Endothelial cell of umbilical vein (primary cell): ENCODE measurements around the gene RBM28. TPM values are rescaled to one million over a fixed set of nuclear protein-coding genes. Genes with fewer than 3 reads are reported as not detected.

Experiments used
- BruUV-seq: library from RNA; stranded (reverse); fragments of 400-500 nt; replicated peaks from 2 replicates; lab custom pipeline; 2021; lab: Mats Ljungman, UMichigan
- CTCF ChIA-PET: fragments of 300-600, 350-600 bp; sonication (Branson Sonifier 250); formaldehyde crosslinking; loops from one replicate; lab custom pipeline; 2021; ENCODE audit warnings: antibody characterized with exemption, inconsistent platforms; lab: Charles Lee
- POLR2A ChIA-PET: fragments of 300-600, 350-600 bp; sonication (Branson Sonifier 250); formaldehyde crosslinking; loops from one replicate; lab custom pipeline; 2021; ENCODE audit warnings: antibody characterized with exemption, inconsistent platforms; lab: Charles Lee
- DNase-seq: peaks from one replicate; pipeline ENCODE4 v3.0.0-alpha.2; 2011; ENCODE audit warnings: low read depth, low spot score
- FAIRE-seq: peaks from 2 replicates; lab custom pipeline; 2011; peaks lifted over from hg19 to GRCh38; lab: Jason Lieb, UNC
- H2AFZ ChIP-seq: 2 replicates; pipeline ENCODE4 v1.6.0; 2012; ENCODE audit warnings: low read depth, low read length, control low read depth, inconsistent platforms
- H3K27ac ChIP-seq: 2 replicates; pipeline ENCODE4 v1.5.1; 2011; ENCODE audit warnings: low read depth, mild to moderate bottlenecking, control low read depth, low read length, moderate library complexity; ENCODE audit not compliant: insufficient read depth
- H3K27me3 ChIP-seq, 2 experiments: 2 replicates each; pipeline versions ENCODE4 v1.6.0 to v1.6.1; 2011; ENCODE audit warnings: low read length in 2 of 2, mixed read lengths in 1 of 2; ENCODE audit not compliant: control insufficient read depth in 2 of 2, insufficient read depth in 2 of 2
- H3K36me3 ChIP-seq, 2 experiments: 2 replicates in 1 of 2; 3 replicates in 1 of 2; pipeline ENCODE4 v1.5.1; 2011; ENCODE audit warnings: low read length in 2 of 2, mild to moderate bottlenecking in 1 of 2, moderate library complexity in 1 of 2; ENCODE audit not compliant: control insufficient read depth in 2 of 2, insufficient read depth in 2 of 2; ENCODE audit errors: extremely low read depth in 1 of 2
- H3K4me1 ChIP-seq: 3 replicates; pipeline ENCODE4 v1.5.1; 2011; ENCODE audit warnings: mild to moderate bottlenecking, low read length; ENCODE audit not compliant: control insufficient read depth, insufficient read depth; ENCODE audit errors: extremely low read depth
- H3K4me2 ChIP-seq: 2 replicates; pipeline ENCODE4 v1.6.1; 2011; ENCODE audit warnings: low read length, control low read depth, mixed read lengths; ENCODE audit not compliant: insufficient read depth
- H3K4me3 ChIP-seq, 3 experiments: fragments of 200-600 bp in 1 of 3; sonication (generic), shearing (Covaris generic) in 1 of 3; replicated peaks in 1 of 3; 2 replicates each; pipeline ENCODE4 v1.5.1; 2011 to 2016; ENCODE audit warnings: control low read depth in 3 of 3, low read length in 3 of 3, mild to moderate bottlenecking in 2 of 3, inconsistent platforms in 1 of 3, low read depth in 1 of 3, moderate library complexity in 1 of 3; ENCODE audit not compliant: insufficient read depth in 1 of 3
- H3K79me2 ChIP-seq: 2 replicates; pipeline ENCODE4 v1.6.0; 2012; ENCODE audit warnings: low read length, inconsistent platforms; ENCODE audit not compliant: control insufficient read depth, insufficient read depth
- H3K9ac ChIP-seq: replicated peaks from 2 replicates; pipeline ENCODE3; 2011; ENCODE audit warnings: low read length, control low read depth; ENCODE audit not compliant: insufficient read depth; ENCODE audit errors: extremely low read depth
- H3K9me1 ChIP-seq: replicated peaks from 3 replicates; pipeline ENCODE4 v1.6.0; 2011; ENCODE audit warnings: mild to moderate bottlenecking, low read length; ENCODE audit not compliant: control insufficient read depth, insufficient read depth; ENCODE audit errors: extremely low read depth
- H3K9me3 ChIP-seq: replicated peaks from 2 replicates; pipeline ENCODE4 v1.5.1; 2012; ENCODE audit warnings: low read length, inconsistent platforms; ENCODE audit not compliant: control insufficient read depth, insufficient read depth
- H4K20me1 ChIP-seq: replicated peaks from 2 replicates; pipeline ENCODE3; 2011; ENCODE audit warnings: mild to moderate bottlenecking, low read length; ENCODE audit not compliant: control insufficient read depth, insufficient read depth; ENCODE audit errors: extremely low read depth
- FOS ChIP-seq: IDR thresholded peaks from 2 replicates; pipeline ENCODE4 v1.6.1; 2011; ENCODE audit warnings: mild to moderate bottlenecking, low read length, moderate library complexity, borderline replicate concordance; ENCODE audit not compliant: insufficient read depth
- JUN ChIP-seq: IDR thresholded peaks from 2 replicates; pipeline ENCODE4 v1.6.1; 2011; ENCODE audit warnings: borderline replicate concordance, low read depth; ENCODE audit not compliant: insufficient read length, insufficient read depth
- MYC ChIP-seq: IDR thresholded peaks from one replicate; pipeline ENCODE4 v1.6.1; 2011; ENCODE audit warnings: mild to moderate bottlenecking, low read depth, low read length
- POLR2AphosphoS5 ChIP-seq: IDR thresholded peaks from 2 replicates; pipeline ENCODE4 v1.6.1; 2012; ENCODE audit warnings: low read depth, mild to moderate bottlenecking, control low read depth, low read length, moderate library complexity; ENCODE audit not compliant: insufficient read depth
- dilution Hi-C: fragments of 300-500 bp; cut with MboI; formaldehyde crosslinking; loops from one replicate; pipeline ENCODE4 v1.15.0; 2019; ENCODE audit warnings: low sequenced_read_pairs; ENCODE audit not compliant: extremely low pct_ligation_motif_present
- intact Hi-C: fragments of 100-400 bp; cut with micrococcal nuclease; formaldehyde crosslinking; loops from one replicate; pipeline ENCODE4 v1.10.0; 2022
- polyA plus RNA-seq, 4 experiments: library from polyadenylated mRNA; depleted of rRNA in 3 of 4; stranded (reverse) in 3 of 4; unstranded in 1 of 4; fragments of >200 nt; gene quantifications; 2 replicates each; pipeline versions ENCODE4 v1.2.1 to v1.2.3, GENCODE V29; 2011 to 2012; ENCODE audit warnings: missing spikeins in 1 of 4
- total RNA-seq: library from RNA; stranded (reverse); gene quantifications from 2 replicates; pipeline ENCODE4 v1.2.3, GENCODE V29; 2021
- TF ChIP-seq, protein P1 (sequence below): IDR thresholded peaks from 2 replicates; pipeline ENCODE4 v1.6.1; 2011; ENCODE audit not compliant: insufficient read depth, insufficient read length

Gene RBM28
- total and polyA plus RNA-seq, 2 donors (not counting 3 experiments of a cell fraction or from before 2014, with no cell fraction given): 11.6 to 58.7 TPM

DNA sequence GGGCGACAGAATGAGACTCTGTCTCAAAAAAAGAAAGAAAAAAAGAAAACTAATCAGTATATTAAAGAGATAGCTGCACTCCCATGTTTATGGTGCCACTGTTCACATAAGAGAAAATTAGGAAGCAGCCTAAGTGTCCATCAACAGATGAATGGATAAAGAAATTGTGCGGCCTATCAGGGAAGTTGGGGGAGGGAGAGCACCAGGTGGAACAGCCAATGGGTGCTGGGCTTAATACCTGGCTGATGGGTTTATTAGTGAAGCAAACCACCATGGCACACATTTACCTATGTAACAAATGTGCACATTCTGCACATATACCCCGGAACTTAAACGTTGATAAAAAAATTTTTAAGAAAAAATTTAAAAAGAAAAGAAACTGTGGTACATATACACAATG is 26.8 kb upstream of the RBM28 start:
- no peak for FAIRE-seq
- CTCF ChIA-PET: interaction anchor here (2.0 to 3.7 kb wide), 2 partner anchors 13 to 23 kb away, joined by 5 to 18 read pairs; no protein-coding TSS in a partner anchor
- H3K36me3 ChIP-seq: no peaks in the 10 kb centered on the region

DNA sequence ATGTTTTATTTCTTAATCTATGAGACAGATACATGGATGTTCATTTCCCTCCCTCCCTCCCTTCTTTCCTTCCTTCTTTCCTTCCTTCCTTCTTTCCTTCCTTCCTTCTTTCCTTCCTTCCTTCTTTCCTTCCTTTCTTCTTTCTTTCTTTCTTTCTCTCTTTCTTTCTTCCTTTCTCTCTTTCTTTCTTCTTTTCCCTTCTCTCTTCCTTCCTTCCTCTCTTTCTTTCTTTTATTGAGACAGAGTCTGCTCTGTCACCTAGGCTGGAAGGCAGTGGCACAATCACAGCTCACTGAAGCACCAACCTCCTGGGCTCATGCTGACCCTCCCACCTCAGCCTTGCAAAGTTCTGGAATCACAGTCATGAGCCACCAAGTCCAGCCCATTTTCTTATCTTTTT is 23.3 kb upstream of the RBM28 start:
- H3K9me3 ChIP-seq: no peaks in the 10 kb centered on the region
- no peaks in the 10 kb centered on the region for H3K4me1 ChIP-seq
- ChIA-PET POLR2A (no interaction called here), CTCF (interaction anchor here (1.4 to 5.4 kb wide), 3 partner anchors 20 to 22 kb away, joined by 3 to 24 read pairs (median 18); no protein-coding TSS in a partner anchor)
- peaks cover 33 to 46% of the 10 kb centered on the region in 2 experiments for H3K27me3 ChIP-seq
- H4K20me1 ChIP-seq: no peaks in the 10 kb centered on the region
- BruUV-seq: no TSS peak
- dilution Hi-C loops (no loop called here), intact Hi-C loops (no loop called here)
- H3K36me3 ChIP-seq: no peaks in the 10 kb centered on the region
- H3K27ac ChIP-seq: no peak overlapping the region
- H3K4me2 ChIP-seq: no peak overlapping the region
- H2AFZ ChIP-seq: no peak overlapping the region
- TF ChIP-seq, protein P1, sequence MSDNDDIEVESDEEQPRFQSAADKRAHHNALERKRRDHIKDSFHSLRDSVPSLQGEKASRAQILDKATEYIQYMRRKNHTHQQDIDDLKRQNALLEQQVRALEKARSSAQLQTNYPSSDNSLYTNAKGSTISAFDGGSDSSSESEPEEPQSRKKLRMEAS: no peak
- FAIRE-seq: no peak
- no peak for DNase-seq
- H3K79me2 ChIP-seq: no peaks in the 10 kb centered on the region
- no peak overlapping the region for H3K9ac ChIP-seq
- H3K4me3 ChIP-seq: no peak overlapping the region
- no peaks in the 10 kb centered on the region for H3K9me1 ChIP-seq

More for the DNA sequence above, 26.8 kb upstream of the RBM28 start:
- Histone ChIP-seq H4K20me1 (no peaks in the 10 kb centered on the region), H3K27me3 (peaks cover 10 to 23% of the 10 kb centered on the region in 2 experiments), H3K79me2 (no peaks in the 10 kb centered on the region), H3K4me2 (no peak overlapping the region), H2AFZ (no peak overlapping the region), H3K4me1 (no peaks in the 10 kb centered on the region), H3K4me3 (no peak overlapping the region), H3K9ac (no peak overlapping the region), H3K9me3 (no peaks in the 10 kb centered on the region), H3K27ac (no peak overlapping the region), H3K9me1 (no peaks in the 10 kb centered on the region)
- POLR2A ChIA-PET: no interaction called here
- BruUV-seq: no TSS peak
- DNase-seq: no peak
- intact Hi-C loops (no loop called here), dilution Hi-C loops (no loop called here)
- TF ChIP-seq FOS (no peak), MYC (no peak), POLR2AphosphoS5 (no peak), JUN (no peak)
- TF ChIP-seq, protein P1: no peak
